ENCODE data around the gene RBL1.

The RBL1 gene

DNA sequence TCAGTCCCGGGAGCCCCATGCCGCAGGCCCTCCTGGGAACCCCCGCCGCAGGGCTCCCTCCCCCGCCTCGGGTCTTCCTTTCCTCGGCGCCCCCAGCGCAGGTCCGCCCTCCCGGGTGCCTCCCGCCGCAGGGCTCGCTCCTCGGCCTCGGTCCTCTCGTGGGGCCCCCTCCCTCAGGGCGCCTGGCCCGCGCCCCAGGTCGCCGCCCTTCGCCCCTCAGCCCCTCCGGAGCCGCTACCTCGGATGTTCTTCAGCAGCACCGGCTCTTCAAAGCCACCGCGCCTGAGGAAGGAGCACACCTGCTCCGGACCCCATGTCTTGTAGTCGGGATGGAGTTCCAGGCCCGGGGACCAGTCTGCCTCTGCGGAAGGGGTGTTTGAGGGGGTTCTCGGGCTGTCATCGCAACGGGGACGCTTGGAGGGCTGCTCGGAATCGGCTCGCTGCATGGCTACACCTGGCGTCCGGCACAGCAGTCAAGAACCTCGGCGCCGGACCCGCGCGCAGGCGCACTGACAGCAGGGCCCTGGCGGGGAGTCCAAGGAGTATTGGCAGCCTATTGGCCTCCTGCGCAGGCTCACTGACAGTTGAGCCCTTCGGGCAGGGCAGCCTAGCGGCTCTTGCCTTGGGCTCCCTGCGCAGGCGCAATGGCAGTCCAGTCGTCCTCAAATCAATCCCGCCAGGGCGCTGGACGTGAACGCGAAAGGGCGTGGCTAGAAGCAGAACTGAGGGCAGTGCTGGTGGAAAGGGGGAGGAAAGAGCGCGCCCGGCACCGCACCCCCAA is 144.4 kb downstream of the RBL1 start, which contains the start of gene SAMHD1:
Gene SAMHD1 (minus strand): TSS at position 511 of the 781 bp plus-strand sequence. CDS start 65 bp downstream, at position 446.
- peak within 1 kb of the TSS; percentile 91 for H3K4me3 ChIP-seq (ENCODE audit: low read depth, low read length)
- peak; percentile 99 for DNase-seq (ENCODE audit: low read depth)
- TF ChIP-seq POLR2A (IDR thresholded peaks at IDR 0.05; ENCODE audit: extremely low read depth, insufficient read length) (peak; percentile 81), MYC (IDR thresholded peaks at IDR 0.05; ENCODE audit: low read depth, low read length) (peak; percentile 62; the same call in 1 of the 2 replicates), CTCF (IDR thresholded peaks at IDR 0.05; ENCODE audit: low read depth, low read length) (no peak)
- TF ChIP-seq, protein P1, sequence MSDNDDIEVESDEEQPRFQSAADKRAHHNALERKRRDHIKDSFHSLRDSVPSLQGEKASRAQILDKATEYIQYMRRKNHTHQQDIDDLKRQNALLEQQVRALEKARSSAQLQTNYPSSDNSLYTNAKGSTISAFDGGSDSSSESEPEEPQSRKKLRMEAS (IDR thresholded peaks at IDR 0.05; ENCODE audit: low read depth, low read length), result peak; percentile 66

GRCh38 chr20:36950414-36951197 is 145.2 kb downstream of the RBL1 start:
- TF ChIP-seq CTCF (IDR thresholded peaks at IDR 0.05; ENCODE audit: low read depth, low read length) (no peak), MYC (IDR thresholded peaks at IDR 0.05; ENCODE audit: low read depth, low read length) (no peak), POLR2A (IDR thresholded peaks at IDR 0.05; ENCODE audit: extremely low read depth, insufficient read length) (no peak)
- TF ChIP-seq, protein P1 (IDR thresholded peaks at IDR 0.05; ENCODE audit: low read depth, low read length), result no peak
- peak; percentile 73 for DNase-seq (ENCODE audit: low read depth)
- peak overlapping the region; percentile 91 for H3K4me3 ChIP-seq (ENCODE audit: low read depth, low read length)

All from NB4 (cell line).